SH-SY5Y (cell line): Measurements from ENCODE around the gene LSR.

Source experiments
- GATA2 ChIP-seq: IDR thresholded peaks from 2 replicates; pipeline ENCODE4 v1.6.1; 2011; ENCODE audit warnings: mild to moderate bottlenecking, low read depth, low read length
- GATA3 ChIP-seq: IDR thresholded peaks from 2 replicates; pipeline ENCODE4 v1.6.1; 2011; ENCODE audit warnings: low read depth, mild to moderate bottlenecking, low read length, moderate library complexity

The LSR gene

GRCh38 chr19:35248310-35249145, at the start of gene LSR:
Gene LSR (plus strand): TSS chr19:35249002. CDS start chr19:35249023, 21 bp downstream.
- TF ChIP-seq GATA2 (no peak), GATA3 (no peak)

DNA sequence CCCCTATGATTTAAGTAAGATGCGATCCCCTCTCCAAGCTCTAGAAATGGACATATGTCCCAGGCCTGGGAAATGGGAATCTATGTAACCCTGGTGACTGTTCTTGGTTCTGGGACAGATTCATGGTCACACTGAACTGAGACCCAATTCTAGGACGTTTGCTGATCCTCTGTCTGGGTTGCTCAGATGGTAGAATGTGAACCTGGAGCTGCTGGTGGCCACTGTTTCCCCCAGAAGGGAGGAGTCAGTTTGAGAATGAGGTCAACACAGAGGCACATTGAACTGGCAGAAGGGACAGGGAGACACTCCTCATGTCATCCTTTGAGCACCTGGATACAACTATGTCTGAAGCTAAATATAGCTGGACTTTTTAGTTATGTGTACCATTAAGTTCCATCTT, 49.3 kb upstream of the LSR start:
- TF ChIP-seq GATA3 (no peak), GATA2 (no peak)

DNA sequence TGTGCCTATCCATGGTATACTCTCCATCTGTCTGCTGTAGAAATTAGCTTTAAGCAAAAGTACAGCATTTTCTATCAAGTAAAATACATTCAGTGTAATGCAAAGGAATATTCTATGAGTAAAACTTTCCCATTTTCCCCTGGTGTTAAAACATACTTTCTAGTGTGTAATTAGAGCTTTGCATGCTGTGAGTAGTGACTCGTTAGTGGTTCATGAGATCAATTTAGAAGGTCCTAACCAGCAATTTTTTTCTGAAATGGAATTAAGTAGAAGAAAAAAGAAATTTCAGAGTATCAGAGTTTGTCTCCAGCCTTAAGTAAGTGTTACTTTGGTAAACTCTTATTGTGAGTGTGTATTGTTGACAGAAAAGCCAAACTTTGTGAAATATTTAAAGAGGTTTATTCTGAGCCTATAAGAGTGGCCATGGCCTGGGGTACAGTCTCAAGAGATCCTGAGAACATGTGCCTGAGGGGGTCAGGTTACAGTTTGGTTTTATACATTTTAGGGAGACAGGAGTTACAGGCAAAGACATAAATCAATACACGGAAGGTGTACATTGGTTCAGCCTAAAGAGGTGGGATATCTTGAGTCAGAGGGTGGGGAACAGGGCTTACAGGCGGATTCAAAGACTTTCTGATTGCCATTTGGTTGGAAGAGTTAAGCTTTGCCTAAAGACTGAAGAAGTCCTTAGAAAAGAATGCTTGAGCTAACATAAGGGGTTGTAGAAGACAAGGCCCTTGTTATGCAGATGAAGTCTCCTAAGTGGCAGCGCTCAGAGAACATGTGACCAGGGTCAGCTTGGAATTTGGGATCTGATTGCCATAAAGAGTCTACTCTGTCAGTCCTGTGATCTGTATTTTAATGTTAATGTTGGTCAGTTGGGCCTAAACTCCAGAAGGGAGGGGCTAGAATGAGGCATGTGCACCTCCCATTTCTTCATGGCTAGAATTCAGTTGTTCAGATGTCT, 45.8 kb upstream of the LSR start:
- TF ChIP-seq GATA3 (no peak), GATA2 (no peak)

- TF ChIP-seq GATA2, result no peak
- no peak for TF ChIP-seq GATA3
Measured at GRCh38 chr19:35204799-35205732, 43.7 kb upstream of the LSR start.

DNA sequence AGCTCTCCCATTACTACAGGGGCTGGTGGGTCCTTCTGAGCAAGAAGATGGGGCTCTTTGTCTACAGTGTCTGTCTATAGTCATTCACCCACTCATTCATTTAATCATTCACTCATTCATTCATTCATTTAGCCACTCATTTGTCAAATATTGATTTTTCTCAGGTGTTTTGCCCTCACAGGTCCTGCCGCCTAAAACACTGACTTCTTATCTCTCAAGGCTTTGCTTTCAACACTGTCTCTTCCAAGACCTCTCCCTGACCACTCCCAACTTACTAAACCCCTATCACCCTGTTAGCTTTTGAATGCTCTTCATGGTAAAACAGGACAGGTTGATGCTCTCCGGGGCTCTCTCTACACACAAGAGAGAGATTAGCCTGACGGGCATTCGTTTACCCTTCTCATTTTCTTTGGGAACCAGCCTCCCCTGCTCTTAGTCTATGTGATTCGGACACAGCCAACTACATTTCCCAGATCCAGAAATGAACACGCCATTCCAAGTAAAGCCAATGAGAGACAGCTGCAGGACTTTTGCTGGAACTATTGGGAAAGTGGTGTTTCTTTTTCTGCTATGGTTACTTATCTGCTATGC, 43.0 kb upstream of the LSR start:
- no peak for TF ChIP-seq GATA2

- no peak for TF ChIP-seq GATA2
- TF ChIP-seq GATA3, result no peak
Measured at GRCh38 chr19:35206379-35206778, 42.4 kb upstream of the LSR start.

- TF ChIP-seq GATA3, result no peak
- TF ChIP-seq GATA2, result no peak
Measured at GRCh38 chr19:35206855-35207254, 41.9 kb upstream of the LSR start.

DNA sequence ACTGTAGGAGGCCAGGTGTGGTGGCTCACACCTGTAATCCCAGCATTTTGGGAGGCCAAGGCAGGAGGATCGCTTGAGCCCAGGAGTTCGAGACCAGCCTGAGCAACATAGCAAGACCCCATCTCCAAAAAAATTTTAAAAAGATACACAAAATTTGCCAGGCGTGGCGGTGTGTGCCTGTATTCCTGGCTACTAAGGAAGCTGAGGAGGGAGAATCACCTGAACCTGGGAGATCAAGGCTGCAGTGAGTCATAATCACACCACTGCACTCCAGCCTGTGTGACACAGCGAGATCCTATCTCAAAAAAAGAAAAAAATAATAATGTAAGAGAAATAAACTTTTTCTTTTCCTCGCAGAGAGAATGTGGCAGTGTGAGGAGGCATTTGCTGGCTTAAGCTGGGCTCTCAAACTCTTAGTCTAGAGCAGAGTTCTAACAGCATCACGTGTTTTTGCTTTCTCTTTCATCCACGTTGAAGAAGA, 41.4 kb upstream of the LSR start:
- TF ChIP-seq GATA3 (no peak), GATA2 (no peak)

DNA sequence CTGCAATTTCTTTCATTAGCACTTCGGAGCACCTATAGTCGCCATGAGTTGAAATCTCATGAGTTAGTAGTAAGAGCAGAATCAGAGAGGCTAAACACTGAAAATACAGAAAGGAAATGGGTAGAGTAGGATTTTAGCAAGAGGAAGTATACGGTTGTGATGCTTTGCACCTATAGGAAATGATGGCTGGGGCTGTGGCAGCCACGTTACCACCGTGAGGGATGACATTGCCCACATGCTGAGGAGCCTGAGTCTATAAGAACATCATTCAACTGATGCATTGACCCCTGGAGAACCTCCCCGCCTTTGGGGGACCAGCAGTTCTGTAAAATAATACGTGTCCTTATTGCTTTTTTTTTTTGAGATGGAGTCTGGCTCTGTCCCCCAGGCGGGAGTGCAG, 40.7 kb upstream of the LSR start:
- no peak for TF ChIP-seq GATA3
- no peak for TF ChIP-seq GATA2

DNA sequence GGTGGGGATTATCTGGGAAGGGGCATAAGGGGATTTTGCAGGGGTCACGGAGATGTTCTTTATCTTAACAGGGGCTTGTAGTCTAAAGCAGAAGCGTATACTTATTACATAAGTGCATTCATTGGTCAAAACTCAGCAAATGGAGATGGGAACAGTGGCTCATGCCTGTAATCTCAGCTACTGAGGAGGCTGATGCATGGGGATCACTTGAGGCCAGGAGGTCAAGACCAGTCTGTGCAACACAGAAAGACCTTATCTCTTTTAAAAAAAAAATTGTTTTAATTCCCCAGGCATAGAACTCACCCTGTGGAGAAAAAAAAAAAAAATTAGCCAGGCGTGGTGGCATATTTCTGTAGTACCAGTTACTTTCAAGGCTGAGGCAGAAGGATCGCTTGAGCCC, 39.2 kb upstream of the LSR start:
- TF ChIP-seq GATA3, result no peak
- no peak for TF ChIP-seq GATA2

GRCh38 chr19:35211545-35212230, 37.1 kb upstream of the LSR start:
- no peak for TF ChIP-seq GATA3
- TF ChIP-seq GATA2, result no peak

GRCh38 chr19:35212241-35212640, 36.6 kb upstream of the LSR start:
- TF ChIP-seq GATA2, result no peak
- no peak for TF ChIP-seq GATA3
